Spleen (tissue), 11 donors: ENCODE data around the gene SFT2D1. TPM values are rescaled to one million over a fixed set of nuclear protein-coding genes. Genes with fewer than 3 reads are reported as not detected.
A peak's percentile ranks its signal among the peaks of the same experiment; 100 is the strongest.

ENCODE experiments used
- DNase-seq: peaks from one replicate; pipeline ENCODE4 v3.0.0-alpha.2; 2020
- H3K27ac ChIP-seq, 8 donors: fragments of 200-600 bp; sonication (generic) in 7 of 8; 1 replicate in 4 of 8; 2 replicates in 4 of 8; pipeline versions ENCODE4 v1.5.0 to v1.8.0; 2016 to 2021; ENCODE audit warnings: inconsistent platforms in 4 of 8, mild to moderate bottlenecking in 4 of 8, moderate library complexity in 1 of 8
- H3K27me3 ChIP-seq, 7 donors: fragments of 200-600 bp; sonication (generic) in 6 of 7; replicated peaks in 1 of 7; 1 replicate in 4 of 7; 2 replicates in 3 of 7; pipeline versions ENCODE4 v1.5.0 to v1.8.0; 2016 to 2021; ENCODE audit warnings: inconsistent platforms in 3 of 7, mild to moderate bottlenecking in 1 of 7
- H3K36me3 ChIP-seq, 6 donors: fragments of 200-600 bp; sonication (generic) in 5 of 6; 1 replicate in 4 of 6; 2 replicates in 2 of 6; pipeline versions ENCODE4 v1.5.0 to v1.8.0; 2016 to 2021; ENCODE audit warnings: inconsistent platforms in 2 of 6
- H3K4me1 ChIP-seq, 6 donors: fragments of 200-600 bp; sonication (generic) in 5 of 6; 1 replicate in 3 of 6; 2 replicates in 3 of 6; pipeline versions ENCODE4 v1.5.0 to v1.8.0; 2016 to 2021; ENCODE audit warnings: inconsistent platforms in 3 of 6
- H3K4me3 ChIP-seq, 8 donors: fragments of 200-600 bp; sonication (generic) in 7 of 8; 1 replicate in 4 of 8; 2 replicates in 4 of 8; pipeline versions ENCODE4 v1.5.0 to v1.8.0; 2016 to 2021; ENCODE audit warnings: inconsistent platforms in 4 of 8, mild to moderate bottlenecking in 4 of 8, moderate library complexity in 2 of 8
- H3K9me3 ChIP-seq, 8 donors: fragments of 200-600 bp; sonication (generic) in 7 of 8; 1 replicate in 4 of 8; 2 replicates in 4 of 8; pipeline versions ENCODE4 v1.5.0 to v1.8.0; 2016 to 2021; ENCODE audit warnings: inconsistent platforms in 4 of 8
- CTCF ChIP-seq, 11 experiments: fragments of 200-600 bp in 7 of 11; fragments of 450-650 bp in 4 of 11; sonication (generic) in 4 of 11; IDR thresholded peaks in 8 of 11; conservative IDR thresholded peaks in 3 of 11; 1 replicate in 7 of 11; 2 replicates in 4 of 11; pipeline versions ENCODE4 v1.4.0 to v1.8.0; 2016 to 2021; ENCODE audit warnings: antibody characterized with exemption in 11 of 11, inconsistent platforms in 4 of 11, mild to moderate bottlenecking in 1 of 11
- POLR2A ChIP-seq, 3 donors: fragments of 450-650 bp; IDR thresholded peaks; one replicate each; pipeline ENCODE4 v1.5.1; 2017; ENCODE audit warnings: antibody characterized with exemption in 3 of 3, mild to moderate bottlenecking in 1 of 3
- POLR2AphosphoS5 ChIP-seq, 3 donors: sonication (generic); formaldehyde crosslinking; IDR thresholded peaks; one replicate each; pipeline ENCODE4 v1.5.1; 2017; ENCODE audit warnings: antibody characterized with exemption in 3 of 3
- WGBS, 5 donors: extraction: QIAGEN DNeasy Blood & Tissue Kit in 3 of 5; methylation state at CpG; one replicate each; pipeline versions ENCODE4 v1.1.5 to v1.1.7; 2013 to 2018; 5-methylcytosine and 5-hydroxymethylcytosine counted together
- intact Hi-C: fragments of 100-400 bp; cut with DNase I; formaldehyde crosslinking; loops from one replicate; pipeline ENCODE4 v1.15.0; 2023; ENCODE audit warnings: low total_unique reads
- polyA plus RNA-seq, 3 donors: library from polyadenylated mRNA; stranded (reverse); fragments of 200-250 nt; gene quantifications; one replicate each; pipeline ENCODE4 v1.2.1, GENCODE V29; 2013
- total RNA-seq, 7 donors: library from RNA; depleted of rRNA in 3 of 7; stranded (reverse); fragments of >200 nt in 3 of 7; fragmentation: NEBNext Ultra II Directional in 4 of 7; extraction: Animal tissue kit (Norgen Biotek cat#: 25700) in 4 of 7; gene quantifications; one replicate each; pipeline versions ENCODE4 v1.1.0 to v1.2.1, GENCODE V29; 2016 to 2021
- donor health status: healthy with polysubstance abuse.
- donor health status: DM: no; HTN: no; CAD: no; lungs with moderate emphysema.
- donor health status: DM: no; HTN: no; CAD: no.
- donor health status: Bipolar disorder and iron deficiency.
- donor health status: healthy.
- donor health status: DM: no; HTN: no; CAD: no.
- donor health status: DM: yes; HTN: yes; CAD: no.

Gene SFT2D1
- total and polyA plus RNA-seq, 10 donors: 46.0 to 71.0 (median 55.5) TPM

DNA sequence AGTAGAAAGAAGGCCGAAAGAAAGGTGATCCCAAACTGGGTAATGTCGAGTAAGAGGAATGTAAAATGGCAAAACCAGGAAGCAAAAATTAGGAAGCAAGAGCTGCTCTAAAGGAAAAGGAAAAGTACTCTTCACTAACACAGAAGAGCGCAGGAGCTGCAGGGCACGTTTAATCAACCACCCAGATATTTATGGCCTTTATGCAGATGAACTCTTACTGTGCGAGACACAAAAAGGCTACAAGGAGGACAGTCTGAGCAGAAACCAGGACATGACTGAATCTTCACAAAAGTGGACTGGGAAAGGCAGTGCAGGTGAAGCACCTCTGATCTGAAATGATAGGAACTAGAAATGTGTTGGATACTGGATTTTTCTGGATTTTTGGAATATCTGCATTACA is 18.9 kb downstream of the SFT2D1 start:
- intact Hi-C loops: no loop called here
- Histone ChIP-seq H3K9me3 (no peaks in the 10 kb centered on the region), H3K27ac (no peak overlapping the region), H3K27me3 (no peaks in the 10 kb centered on the region), H3K36me3 (peaks cover 0 to 100% (median 76%) of the 10 kb centered on the region in 6 donors), H3K4me3 (no peak overlapping the region), H3K4me1 (peaks cover 0 to 16% (median 0%) of the 10 kb centered on the region in 6 donors)
- 85 to 92% (median 88%) methylated on average over 5 of the region's 5 CpGs for WGBS, 5 donors
- TF ChIP-seq POLR2A (IDR thresholded peaks at IDR 0.05) (no peak), CTCF (IDR thresholded peaks at IDR 0.05 in 8 of 11, conservative IDR thresholded peaks at IDR 0.05 in 3 of 11) (no peak), POLR2AphosphoS5 (IDR thresholded peaks at IDR 0.05) (no peak)
- no peak for DNase-seq

DNA sequence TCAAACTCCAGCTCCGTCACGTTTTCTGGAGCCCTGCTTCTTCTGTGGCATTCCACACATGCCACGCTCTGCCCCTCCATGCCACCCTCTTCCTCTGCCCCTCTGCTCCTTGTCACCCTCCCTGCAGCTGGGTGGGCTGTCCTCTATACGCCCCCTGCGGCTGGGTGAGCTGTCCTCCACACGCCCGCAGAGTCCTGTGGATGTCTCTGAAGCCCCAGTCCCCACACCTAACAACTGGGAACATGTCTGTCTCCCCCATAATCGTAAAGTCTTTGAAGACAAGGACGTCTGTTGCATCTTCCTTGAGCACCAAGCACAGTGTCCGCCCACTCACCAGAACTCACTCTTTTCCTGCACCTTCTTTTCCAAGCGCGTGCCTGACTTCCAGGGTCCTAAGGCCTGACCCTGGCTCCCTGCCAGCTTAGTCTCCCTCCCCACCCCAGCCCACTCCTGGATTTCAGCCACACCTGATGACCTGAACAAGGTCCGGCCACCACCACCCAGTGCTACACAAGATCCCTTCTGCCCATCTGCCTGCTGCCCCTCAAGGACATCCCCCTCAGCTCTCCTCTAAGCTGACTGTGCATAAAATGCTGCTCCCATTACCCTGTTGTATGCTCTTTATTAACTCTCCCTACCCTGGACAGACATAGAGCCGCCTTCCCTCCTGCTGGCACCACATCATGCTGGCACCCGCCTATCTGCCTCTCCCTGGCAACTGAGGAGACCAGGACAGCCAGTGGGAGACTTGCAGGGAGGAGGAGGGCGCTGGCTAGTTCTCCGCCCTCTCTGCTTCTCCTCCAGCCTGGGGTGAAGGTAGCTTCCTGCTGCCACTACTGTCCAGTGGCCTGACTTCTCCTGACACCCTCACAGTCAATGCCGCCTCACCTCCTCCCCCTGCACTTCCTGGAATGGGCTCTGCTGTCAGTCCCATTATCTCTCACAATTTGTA is 23.4 kb downstream of the SFT2D1 start:
- Histone ChIP-seq H3K36me3 (peaks cover 0 to 61% (median 41%) of the 10 kb centered on the region in 6 donors), H3K4me3 (no peak overlapping the region), H3K27ac (no peak overlapping the region), H3K9me3 (no peaks in the 10 kb centered on the region), H3K4me1 (no peaks in the 10 kb centered on the region), H3K27me3 (no peaks in the 10 kb centered on the region)
- no peak for DNase-seq
- TF ChIP-seq POLR2AphosphoS5 (IDR thresholded peaks at IDR 0.05) (peak in 1 of 3 donors; percentile 24), CTCF (IDR thresholded peaks at IDR 0.05 in 8 of 11, conservative IDR thresholded peaks at IDR 0.05 in 3 of 11) (no peak), POLR2A (IDR thresholded peaks at IDR 0.05) (no peak)
- intact Hi-C loops: no loop called here
- 84 to 87% (median 85%) methylated on average over 18 of the region's 18 CpGs for WGBS, 5 donors

DNA sequence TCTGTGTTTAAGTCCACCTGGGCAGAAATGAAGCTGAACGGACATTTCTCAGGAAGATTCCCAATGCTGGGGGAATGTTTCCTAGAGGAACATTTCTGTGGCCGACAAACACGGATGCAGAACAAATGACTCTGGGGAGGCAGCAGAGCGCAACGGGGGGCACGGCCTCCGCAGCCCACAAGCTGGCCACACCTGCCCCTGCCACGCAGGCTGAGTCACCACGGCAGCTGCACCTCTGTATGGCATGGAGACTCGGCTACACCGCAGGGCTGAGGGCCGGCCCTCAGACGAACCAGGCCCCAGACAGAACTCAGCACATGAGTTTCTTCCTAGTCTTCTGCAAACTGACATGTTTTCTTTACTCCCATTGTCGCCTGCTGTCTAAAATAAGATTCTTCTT is 24.1 kb downstream of the SFT2D1 start:
- TF ChIP-seq CTCF (IDR thresholded peaks at IDR 0.05 in 8 of 11, conservative IDR thresholded peaks at IDR 0.05 in 3 of 11) (no peak), POLR2AphosphoS5 (IDR thresholded peaks at IDR 0.05) (no peak), POLR2A (IDR thresholded peaks at IDR 0.05) (no peak)
- 82 to 87% (median 86%) methylated on average over 14 of the region's 14 CpGs for WGBS, 5 donors
- Histone ChIP-seq H3K4me3 (no peak overlapping the region), H3K4me1 (no peaks in the 10 kb centered on the region), H3K27me3 (no peaks in the 10 kb centered on the region), H3K27ac (no peak overlapping the region), H3K9me3 (no peaks in the 10 kb centered on the region), H3K36me3 (peaks cover 0 to 54% (median 37%) of the 10 kb centered on the region in 6 donors)
- intact Hi-C loops: no loop called here
- no peak for DNase-seq
